Activated CD4-positive, alpha-beta memory T cell treated with anti-CD3 and anti-CD28 coated beads, Interleukin-2, amount 10 ng/mL, durations not matched to agents 7 days and 5 days (primary cell): Measurements from ENCODE around the gene PCDHA8. TPM values are rescaled to one million over a fixed set of nuclear protein-coding genes. Genes with fewer than 3 reads are reported as not detected.
"Not testable (repeated sequence)": the region's sequence is repeated elsewhere in the genome, so short reads cannot be mapped to it uniquely, and the experiment has no call there.

Experiments used
- CTCF ChIA-PET: fragments of 350-600 bp; sonication (Branson Sonifier 250); formaldehyde crosslinking; loops from one replicate; lab custom pipeline; 2021; ENCODE audit warnings: antibody characterized with exemption, inconsistent platforms; lab: Charles Lee
- POLR2A ChIA-PET: fragments of 350-600 bp; sonication (Branson Sonifier 250); formaldehyde crosslinking; loops from one replicate; lab custom pipeline; 2021; ENCODE audit warnings: antibody characterized with exemption; lab: Charles Lee
- DNase-seq: peaks from one replicate; pipeline ENCODE4 v3.0.0-alpha.2; 2020
- H3K27ac Mint-ChIP-seq: one replicate; pipeline ENCODE4 v1.8.0; 2021; ENCODE audit warnings: mild to moderate bottlenecking, mixed read lengths
- H3K27me3 Mint-ChIP-seq: one replicate; pipeline ENCODE4 v1.8.0; 2021; ENCODE audit warnings: mixed read lengths
- H3K36me3 Mint-ChIP-seq: one replicate; pipeline ENCODE4 v1.8.0; 2021; ENCODE audit warnings: low read depth, mixed read lengths
- H3K4me1 Mint-ChIP-seq: one replicate; pipeline ENCODE4 v1.8.0; 2021; ENCODE audit warnings: mixed read lengths
- H3K4me3 Mint-ChIP-seq: one replicate; pipeline ENCODE4 v1.8.0; 2021; ENCODE audit warnings: mild to moderate bottlenecking, mixed read lengths
- H3K9me3 Mint-ChIP-seq: one replicate; pipeline ENCODE4 v1.8.0; 2021; ENCODE audit warnings: mixed read lengths
- total RNA-seq, 2 experiments: library from RNA; stranded (reverse); gene quantifications; one replicate each; pipeline ENCODE4 v1.2.3, GENCODE V29; 2021

The PCDHA8 gene
- total RNA-seq, 2 experiments from 2014 or later: not detected

DNA sequence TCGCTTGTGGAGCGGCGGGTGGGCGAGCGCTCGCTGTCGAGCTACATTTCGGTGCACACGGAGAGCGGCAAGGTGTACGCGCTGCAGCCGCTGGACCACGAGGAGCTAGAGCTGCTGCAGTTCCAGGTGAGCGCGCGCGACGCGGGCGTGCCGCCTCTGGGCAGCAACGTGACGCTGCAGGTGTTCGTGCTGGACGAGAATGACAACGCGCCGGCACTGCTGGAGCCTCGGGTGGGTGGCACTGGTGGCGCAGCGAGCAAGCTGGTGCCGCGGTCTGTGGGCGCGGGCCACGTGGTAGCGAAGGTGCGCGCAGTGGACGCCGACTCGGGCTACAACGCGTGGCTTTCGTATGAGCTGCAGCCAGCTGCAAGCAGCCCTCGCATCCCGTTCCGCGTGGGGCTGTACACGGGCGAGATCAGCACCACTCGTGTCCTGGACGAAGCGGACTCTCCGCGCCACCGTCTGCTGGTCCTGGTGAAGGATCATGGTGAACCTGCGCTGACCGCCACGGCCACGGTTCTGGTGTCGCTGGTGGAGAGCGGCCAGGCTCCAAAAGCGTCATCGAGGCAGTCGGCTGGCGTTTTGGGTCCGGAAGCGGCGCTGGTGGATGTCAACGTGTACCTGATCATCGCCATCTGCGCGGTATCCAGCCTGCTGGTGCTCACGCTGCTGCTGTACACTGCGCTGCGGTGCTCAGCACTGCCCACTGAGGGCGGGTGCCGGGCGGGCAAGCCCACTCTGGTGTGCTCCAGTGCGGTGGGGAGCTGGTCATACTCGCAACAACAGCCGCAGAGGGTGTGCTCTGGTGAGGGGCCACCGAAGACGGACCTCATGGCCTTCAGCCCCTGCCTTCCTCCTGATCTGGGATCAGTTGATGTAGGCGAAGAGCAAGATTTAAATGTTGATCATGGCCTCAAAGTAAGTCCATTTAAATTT lies 2.1 kb downstream of the PCDHA8 start:
- H3K4me1 Mint-ChIP-seq: no peaks in the 10 kb centered on the region
- H3K9me3 Mint-ChIP-seq: peaks cover 13% of the 10 kb centered on the region
- H3K36me3 Mint-ChIP-seq: peaks cover 5% of the 10 kb centered on the region
- ChIA-PET CTCF (no interaction called here), POLR2A (no interaction called here)
- no peak for DNase-seq
- no peak overlapping the region for H3K27ac Mint-ChIP-seq
- no peaks in the 10 kb centered on the region for H3K27me3 Mint-ChIP-seq
- H3K4me3 Mint-ChIP-seq: no peak overlapping the region

DNA sequence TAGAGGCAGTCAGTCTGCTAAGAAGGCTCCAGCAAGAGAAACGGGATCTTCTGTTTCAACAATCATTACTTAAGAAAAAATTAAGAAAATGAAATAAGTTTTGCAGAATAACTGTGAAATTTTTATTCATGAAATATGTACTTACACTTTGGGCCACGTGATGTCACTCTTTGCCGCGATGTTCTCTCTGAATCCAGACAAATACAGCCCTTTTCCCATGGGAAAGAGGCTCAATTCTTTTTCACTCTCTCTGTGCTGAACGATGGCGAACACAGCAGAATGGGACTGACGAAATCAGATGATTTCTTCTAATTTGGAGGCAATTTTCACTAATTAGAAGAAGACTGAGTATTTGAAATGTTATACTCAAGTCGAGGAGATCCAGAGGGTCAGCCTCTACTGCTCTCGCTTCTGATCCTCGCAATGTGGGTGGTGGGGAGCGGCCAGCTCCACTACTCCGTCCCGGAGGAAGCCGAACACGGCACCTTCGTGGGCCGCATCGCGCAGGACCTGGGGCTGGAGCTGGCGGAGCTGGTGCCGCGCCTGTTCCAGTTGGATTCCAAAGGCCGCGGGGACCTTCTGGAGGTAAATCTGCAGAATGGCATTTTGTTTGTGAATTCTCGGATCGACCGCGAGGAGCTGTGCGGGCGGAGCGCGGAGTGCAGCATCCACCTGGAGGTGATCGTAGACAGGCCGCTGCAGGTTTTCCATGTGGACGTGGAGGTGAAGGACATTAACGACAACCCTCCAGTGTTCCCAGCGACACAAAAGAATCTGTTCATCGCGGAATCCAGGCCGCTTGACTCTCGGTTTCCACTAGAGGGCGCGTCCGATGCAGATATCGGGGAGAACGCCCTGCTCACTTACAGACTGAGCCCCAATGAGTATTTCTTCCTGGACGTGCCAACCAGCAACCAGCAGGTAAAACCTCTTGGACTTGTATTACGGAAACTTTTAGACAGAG lies 7.4 kb downstream of the PCDHA8 start, which contains the start of gene PCDHA9:
TSS of gene PCDHA9 (plus strand) at position 244 of the 964 bp plus-strand sequence. CDS start at position 358, 114 bp downstream.
- H3K4me1 Mint-ChIP-seq, H3K27me3 Mint-ChIP-seq, CTCF ChIA-PET, H3K36me3 Mint-ChIP-seq, DNase-seq, H3K4me3 Mint-ChIP-seq, H3K27ac Mint-ChIP-seq, POLR2A ChIA-PET, H3K9me3 Mint-ChIP-seq: not testable (repeated sequence)

DNA sequence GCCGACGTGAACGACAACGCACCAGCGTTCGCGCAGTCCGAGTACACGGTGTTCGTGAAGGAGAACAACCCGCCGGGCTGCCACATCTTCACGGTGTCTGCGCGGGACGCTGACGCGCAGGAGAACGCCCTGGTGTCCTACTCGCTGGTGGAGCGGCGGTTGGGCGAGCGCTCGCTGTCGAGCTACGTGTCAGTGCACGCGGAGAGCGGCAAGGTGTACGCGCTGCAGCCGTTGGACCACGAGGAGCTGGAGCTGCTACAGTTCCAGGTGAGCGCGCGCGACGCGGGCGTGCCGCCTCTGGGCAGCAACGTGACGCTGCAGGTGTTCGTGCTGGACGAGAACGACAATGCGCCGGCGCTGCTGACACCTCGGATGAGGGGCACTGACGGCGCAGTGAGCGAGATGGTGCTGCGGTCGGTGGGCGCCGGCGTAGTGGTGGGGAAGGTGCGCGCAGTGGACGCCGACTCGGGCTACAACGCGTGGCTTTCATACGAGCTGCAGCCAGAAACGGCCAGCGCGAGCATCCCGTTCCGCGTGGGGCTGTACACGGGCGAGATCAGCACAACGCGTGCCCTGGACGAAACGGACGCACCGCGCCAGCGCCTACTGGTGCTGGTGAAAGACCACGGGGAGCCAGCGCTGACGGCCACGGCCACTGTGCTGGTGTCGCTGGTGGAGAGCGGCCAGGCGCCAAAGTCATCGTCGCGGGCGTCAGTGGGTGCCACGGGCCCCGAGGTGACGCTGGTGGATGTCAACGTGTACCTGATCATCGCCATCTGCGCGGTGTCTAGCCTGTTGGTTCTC lies 9.0 kb downstream of the PCDHA8 start:
- POLR2A ChIA-PET, CTCF ChIA-PET, H3K36me3 Mint-ChIP-seq, H3K27ac Mint-ChIP-seq, DNase-seq, H3K27me3 Mint-ChIP-seq, H3K9me3 Mint-ChIP-seq, H3K4me1 Mint-ChIP-seq, H3K4me3 Mint-ChIP-seq: not testable (repeated sequence)

DNA sequence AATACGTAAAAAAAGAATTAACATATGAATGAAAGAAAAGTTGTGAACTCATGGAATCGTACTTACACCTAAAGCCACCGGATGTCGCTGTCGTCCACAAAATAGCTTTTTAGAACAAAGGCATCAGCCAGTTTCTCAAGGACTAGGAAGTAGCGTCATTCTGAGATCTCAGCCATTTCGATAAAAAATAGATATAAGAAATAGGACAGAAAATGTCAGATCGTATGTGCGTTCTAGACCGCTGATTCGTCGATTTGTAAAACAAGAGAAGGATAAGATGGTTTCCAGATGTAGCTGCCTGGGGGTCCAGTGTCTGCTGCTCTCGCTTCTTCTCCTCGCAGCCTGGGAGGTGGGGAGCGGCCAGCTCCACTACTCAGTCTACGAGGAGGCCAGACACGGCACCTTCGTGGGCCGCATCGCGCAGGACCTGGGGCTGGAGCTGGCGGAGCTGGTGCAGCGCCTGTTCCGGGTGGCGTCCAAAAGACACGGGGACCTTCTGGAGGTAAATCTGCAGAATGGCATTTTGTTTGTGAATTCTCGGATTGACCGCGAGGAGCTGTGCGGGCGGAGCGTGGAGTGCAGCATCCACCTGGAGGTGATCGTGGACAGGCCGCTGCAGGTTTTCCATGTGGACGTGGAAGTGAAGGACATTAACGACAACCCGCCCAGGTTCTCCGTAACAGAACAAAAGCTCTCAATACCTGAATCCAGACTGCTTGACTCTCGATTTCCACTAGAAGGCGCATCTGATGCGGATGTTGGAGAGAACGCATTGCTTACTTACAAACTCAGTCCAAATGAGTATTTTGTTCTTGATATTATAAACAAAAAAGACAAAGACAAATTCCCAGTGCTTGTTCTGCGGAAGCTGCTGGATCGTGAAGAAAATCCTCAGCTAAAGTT lies 15.0 kb downstream of the PCDHA8 start, which contains the start of gene PCDHA10:
TSS of gene PCDHA10 (plus strand) at position 126 of the 903 bp plus-strand sequence. CDS start at position 278, 152 bp downstream.
- no peaks in the 10 kb centered on the region for H3K27me3 Mint-ChIP-seq
- H3K36me3 Mint-ChIP-seq: peaks cover 3% of the 10 kb centered on the region
- peaks cover 20% of the 10 kb centered on the region for H3K9me3 Mint-ChIP-seq
- H3K4me1 Mint-ChIP-seq: no peaks in the 10 kb centered on the region
- H3K4me3 Mint-ChIP-seq: no peak within 1 kb of the TSS
- DNase-seq: no peak
- ChIA-PET POLR2A (no interaction called here), CTCF (no interaction called here)
- H3K27ac Mint-ChIP-seq: no peak within 1 kb of the TSS

DNA sequence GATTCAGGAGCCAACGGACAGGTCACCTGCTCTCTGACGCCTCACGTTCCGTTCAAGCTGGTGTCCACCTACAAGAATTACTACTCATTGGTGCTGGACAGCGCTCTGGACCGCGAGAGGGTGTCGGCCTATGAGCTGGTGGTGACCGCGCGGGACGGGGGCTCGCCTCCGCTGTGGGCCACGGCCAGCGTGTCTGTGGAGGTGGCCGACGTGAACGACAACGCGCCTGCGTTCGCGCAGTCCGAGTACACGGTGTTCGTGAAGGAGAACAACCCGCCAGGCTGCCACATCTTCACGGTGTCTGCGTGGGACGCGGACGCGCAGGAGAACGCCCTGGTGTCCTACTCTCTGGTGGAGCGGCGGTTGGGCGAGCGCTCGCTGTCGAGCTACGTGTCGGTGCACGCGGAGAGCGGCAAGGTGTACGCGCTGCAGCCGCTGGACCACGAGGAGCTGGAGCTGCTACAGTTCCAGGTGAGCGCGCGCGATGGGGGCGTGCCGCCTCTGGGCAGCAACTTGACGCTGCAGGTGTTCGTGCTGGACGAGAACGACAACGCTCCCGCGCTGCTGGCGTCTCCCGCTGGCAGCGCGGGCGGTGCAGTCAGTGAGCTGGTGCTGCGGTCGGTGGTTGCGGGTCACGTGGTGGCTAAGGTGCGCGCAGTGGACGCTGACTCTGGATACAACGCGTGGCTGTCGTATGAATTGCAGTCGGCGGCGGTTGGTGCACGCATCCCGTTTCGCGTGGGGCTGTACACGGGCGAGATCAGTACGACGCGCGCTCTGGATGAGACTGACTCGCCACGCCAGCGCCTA lies 16.4 kb downstream of the PCDHA8 start:
- no peak for DNase-seq
- Mint-ChIP-seq H3K4me1 (no peaks in the 10 kb centered on the region), H3K4me3 (no peak overlapping the region), H3K36me3 (peaks cover 3% of the 10 kb centered on the region), H3K9me3 (peaks cover 31% of the 10 kb centered on the region), H3K27me3 (no peaks in the 10 kb centered on the region), H3K27ac (no peak overlapping the region)
- POLR2A ChIA-PET: no interaction called here
- CTCF ChIA-PET: no interaction called here

DNA sequence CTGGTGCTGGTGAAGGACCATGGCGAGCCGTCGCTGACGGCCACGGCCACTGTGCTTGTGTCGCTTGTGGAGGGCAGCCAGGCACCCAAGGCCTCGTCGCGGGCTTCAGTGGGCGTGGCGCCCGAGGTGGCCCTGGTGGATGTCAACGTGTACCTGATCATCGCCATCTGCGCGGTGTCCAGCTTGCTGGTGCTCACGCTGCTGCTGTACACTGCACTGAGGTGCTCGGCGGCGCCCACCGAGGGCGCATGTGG lies 16.9 kb downstream of the PCDHA8 start:
- H3K4me3 Mint-ChIP-seq: no peak overlapping the region
- ChIA-PET CTCF (no interaction called here), POLR2A (no interaction called here)
- H3K27me3 Mint-ChIP-seq: no peaks in the 10 kb centered on the region
- H3K27ac Mint-ChIP-seq: no peak overlapping the region
- H3K36me3 Mint-ChIP-seq: peaks cover 3% of the 10 kb centered on the region
- no peak for DNase-seq
- peaks cover 30% of the 10 kb centered on the region for H3K9me3 Mint-ChIP-seq
- H3K4me1 Mint-ChIP-seq: no peaks in the 10 kb centered on the region

DNA sequence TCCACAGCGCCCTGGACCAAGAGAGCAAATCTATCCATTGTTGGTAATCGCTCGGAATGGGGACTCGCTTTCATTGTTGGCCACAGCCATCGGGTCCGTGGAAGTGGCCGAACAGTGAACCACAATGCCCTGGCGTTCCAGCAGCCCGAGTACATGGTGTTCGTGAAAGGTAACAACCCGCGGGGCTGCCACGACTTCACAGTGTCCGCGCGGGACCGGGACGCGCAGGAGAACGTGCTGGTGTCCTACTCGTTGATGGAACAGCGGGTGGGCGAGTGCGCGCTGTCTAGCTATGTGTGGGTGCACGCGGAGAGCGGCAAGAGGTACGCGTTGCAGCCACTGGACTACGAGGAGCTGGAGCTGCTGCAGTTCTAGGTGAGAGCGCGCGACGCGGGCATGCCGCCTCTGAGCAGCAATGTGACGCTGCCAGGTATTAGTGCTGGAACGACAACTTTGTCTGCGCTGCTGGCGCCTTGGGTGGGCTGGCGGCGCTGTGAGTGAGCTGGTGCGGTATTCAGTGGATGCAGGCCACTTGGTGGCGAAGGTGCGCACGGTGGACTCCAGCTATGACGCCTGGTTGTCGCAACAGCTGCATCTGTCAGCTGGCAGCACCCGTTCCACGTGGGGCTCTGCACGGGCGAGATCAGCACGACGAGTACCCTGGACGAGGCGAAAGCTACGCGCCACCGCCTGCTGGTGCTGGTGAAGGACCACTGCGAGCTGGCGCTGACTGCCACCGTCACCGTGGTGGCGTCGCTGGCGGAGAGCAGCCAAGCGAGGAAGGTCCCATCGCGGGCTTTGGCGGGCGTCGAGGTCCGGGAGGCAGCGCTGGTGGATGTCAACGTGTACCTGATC lies 21.7 kb downstream of the PCDHA8 start:
- Mint-ChIP-seq H3K4me3 (no peak overlapping the region), H3K27me3 (no peaks in the 10 kb centered on the region), H3K36me3 (no peaks in the 10 kb centered on the region), H3K9me3 (peaks cover 19% of the 10 kb centered on the region), H3K27ac (no peak overlapping the region), H3K4me1 (no peaks in the 10 kb centered on the region)
- CTCF ChIA-PET: no interaction called here
- POLR2A ChIA-PET: no interaction called here
- no peak for DNase-seq

DNA sequence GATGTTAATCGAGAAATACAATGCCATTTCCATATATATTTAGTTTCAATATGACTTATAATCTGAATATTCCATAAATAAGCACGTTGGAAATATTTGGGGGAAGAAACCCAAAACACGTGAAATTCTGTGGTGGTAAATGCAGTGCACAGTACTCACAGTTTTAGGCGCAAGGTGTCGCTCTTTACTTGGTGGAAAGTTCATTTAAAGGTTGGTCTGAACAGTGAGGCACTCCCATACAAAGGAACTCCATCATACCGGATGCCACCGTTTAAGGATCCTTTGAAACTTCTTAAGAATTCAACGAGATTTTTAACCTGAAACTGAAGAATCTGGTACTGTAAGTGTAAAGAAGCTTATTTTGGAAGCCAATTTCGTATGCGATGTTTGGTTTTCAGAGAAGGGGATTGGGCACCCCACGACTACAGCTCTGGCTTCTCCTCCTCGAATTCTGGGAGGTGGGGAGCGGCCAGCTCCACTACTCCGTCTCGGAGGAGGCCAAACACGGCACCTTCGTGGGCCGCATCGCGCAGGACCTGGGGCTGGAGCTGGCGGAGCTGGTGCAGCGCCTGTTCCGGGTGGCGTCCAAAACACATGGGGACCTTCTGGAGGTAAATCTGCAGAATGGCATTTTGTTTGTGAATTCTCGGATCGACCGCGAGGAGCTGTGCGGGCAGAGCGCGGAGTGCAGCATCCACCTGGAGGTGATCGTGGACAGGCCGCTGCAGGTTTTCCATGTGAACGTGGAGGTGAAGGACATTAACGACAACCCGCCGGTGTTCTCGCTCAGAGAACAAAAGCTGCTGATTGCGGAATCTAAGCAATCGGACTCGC lies 28.0 kb downstream of the PCDHA8 start, which contains the start of gene PCDHA11:
TSS of gene PCDHA11 (plus strand) at position 237 of the 834 bp plus-strand sequence. CDS start at position 384, 147 bp downstream.
- Mint-ChIP-seq H3K27me3 (no peaks in the 10 kb centered on the region), H3K4me1 (no peaks in the 10 kb centered on the region), H3K4me3 (no peak within 1 kb of the TSS), H3K27ac (peak within 1 kb of the TSS; percentile 35), H3K36me3 (peaks cover 4% of the 10 kb centered on the region), H3K9me3 (peaks cover 12% of the 10 kb centered on the region)
- POLR2A ChIA-PET: no interaction called here
- CTCF ChIA-PET: interaction anchor here (0.6 kb wide), 1 partner anchor 526 kb away, joined by 3 read pairs; no protein-coding TSS in a partner anchor
- no peak for DNase-seq

DNA sequence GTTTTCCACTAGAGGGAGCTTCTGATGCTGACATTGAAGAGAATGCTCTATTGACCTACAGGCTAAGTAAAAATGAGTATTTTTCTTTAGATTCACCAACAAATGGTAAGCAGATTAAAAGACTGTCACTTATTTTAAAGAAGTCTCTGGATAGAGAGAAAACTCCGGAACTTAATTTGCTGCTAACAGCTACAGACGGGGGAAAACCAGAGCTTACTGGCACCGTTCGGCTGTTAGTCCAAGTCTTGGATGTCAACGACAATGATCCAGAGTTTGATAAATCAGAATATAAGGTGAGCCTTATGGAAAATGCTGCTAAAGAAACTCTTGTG lies 28.5 kb downstream of the PCDHA8 start:
- H3K36me3 Mint-ChIP-seq: peaks cover 4% of the 10 kb centered on the region
- DNase-seq: no peak
- H3K4me3 Mint-ChIP-seq: no peak overlapping the region
- peaks cover 12% of the 10 kb centered on the region for H3K9me3 Mint-ChIP-seq
- ChIA-PET CTCF (interaction anchor here (0.6 kb wide), 1 partner anchor 526 kb away, joined by 3 read pairs; no protein-coding TSS in a partner anchor), POLR2A (no interaction called here)
- peak overlapping the region; percentile 35 for H3K27ac Mint-ChIP-seq
- H3K27me3 Mint-ChIP-seq: no peaks in the 10 kb centered on the region
- no peaks in the 10 kb centered on the region for H3K4me1 Mint-ChIP-seq
